Measurements from ENCODE around the gene CTPS1.

Gene CTPS1

GRCh38 chr1:40979241-40980067 lies at the start of gene CTPS1:
TSS of gene CTPS1 (plus strand) at chr1:40979696. CDS start at chr1:40983291, 3,595 bp downstream.
- no peak for DNase-seq (ENCODE audit: low read depth)

DNA sequence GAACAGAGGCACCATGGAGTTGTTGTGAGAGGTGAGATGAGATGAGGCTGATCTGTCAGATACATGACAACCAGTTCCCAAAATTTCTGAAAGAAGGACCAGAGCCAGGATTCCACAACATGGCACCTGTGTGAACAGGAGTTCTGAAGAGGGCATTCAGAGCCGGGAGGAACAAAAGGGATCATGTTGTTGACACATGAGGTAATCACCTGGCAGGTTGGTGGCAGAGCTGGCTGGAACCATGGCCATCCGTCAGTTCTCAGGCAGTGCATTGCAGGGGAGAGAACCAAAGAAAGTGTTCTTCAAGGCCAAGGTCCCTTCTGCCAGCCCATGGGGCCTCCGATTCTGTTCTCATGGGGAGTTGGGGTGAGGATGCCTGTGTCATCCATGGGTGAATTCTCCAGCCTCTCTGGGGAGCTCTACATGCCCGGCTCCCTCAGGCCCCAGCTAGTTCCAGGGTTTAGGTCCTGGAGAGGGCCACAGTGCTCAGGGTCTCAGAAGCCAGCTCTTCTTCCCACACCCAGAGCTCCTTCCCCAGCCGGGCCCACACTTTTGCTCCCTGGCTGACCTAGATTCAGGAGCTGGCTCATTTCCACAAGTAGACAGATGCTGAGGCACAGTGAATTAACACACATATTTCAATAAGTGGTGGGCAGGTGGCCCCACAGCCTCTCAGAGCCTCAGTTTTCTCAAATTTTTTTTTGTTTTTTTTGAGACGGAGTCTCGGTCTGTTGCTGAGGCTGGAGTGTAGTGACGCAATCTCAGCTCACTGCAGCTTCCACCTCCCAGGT lies 49.1 kb upstream of the CTPS1 start:
- no peak for DNase-seq (ENCODE audit: low read depth)

DNA sequence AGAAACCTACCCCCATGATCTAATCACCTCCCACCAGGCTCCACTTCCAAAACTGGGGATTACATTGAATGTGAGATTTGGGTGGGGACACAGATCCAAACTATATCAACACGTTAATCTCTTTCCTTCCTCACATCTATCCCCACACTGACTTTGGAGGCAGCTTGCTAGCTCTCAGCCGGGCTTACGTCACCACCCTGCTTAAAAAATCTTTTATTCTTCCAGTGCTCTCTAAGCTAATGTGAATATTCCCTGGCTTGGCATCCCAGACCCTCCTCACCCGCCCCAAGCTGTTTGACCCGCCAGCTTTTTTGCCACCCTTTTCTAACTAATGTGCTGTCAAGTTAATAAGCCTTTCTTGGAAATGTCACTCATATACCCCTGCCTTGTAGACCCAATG lies 47.9 kb upstream of the CTPS1 start:
- DNase-seq (ENCODE audit: low read depth) = no peak

GRCh38 chr1:40932006-40932405 lies 47.5 kb upstream of the CTPS1 start:
- DNase-seq (ENCODE audit: low read depth) = no peak

DNA sequence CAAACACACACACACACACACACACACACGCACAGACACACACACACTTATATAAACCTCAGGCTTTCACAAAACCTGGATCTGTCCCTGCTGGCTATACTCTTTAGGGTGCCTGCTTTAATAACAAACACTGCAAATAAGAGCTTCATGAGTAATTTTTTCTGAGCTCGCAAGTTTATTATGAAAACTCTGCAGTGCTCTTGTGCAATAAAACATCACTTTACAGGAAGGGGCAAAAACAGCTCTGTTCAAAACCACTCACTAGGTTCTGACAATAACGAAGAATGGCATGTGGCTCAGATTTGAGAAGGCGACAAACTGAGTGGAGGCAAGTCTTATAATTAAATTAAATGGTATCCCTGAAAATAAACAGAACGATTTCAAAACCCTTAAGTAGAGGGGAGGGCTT lies 42.6 kb upstream of the CTPS1 start:
- DNase-seq (ENCODE audit: low read depth) = no peak

- DNase-seq (ENCODE audit: low read depth) = no peak
Measured at GRCh38 chr1:40938393-40938792, 41.1 kb upstream of the CTPS1 start.

GRCh38 chr1:40939320-40940059 lies 40.0 kb upstream of the CTPS1 start:
- DNase-seq (ENCODE audit: low read depth) = no peak

DNA sequence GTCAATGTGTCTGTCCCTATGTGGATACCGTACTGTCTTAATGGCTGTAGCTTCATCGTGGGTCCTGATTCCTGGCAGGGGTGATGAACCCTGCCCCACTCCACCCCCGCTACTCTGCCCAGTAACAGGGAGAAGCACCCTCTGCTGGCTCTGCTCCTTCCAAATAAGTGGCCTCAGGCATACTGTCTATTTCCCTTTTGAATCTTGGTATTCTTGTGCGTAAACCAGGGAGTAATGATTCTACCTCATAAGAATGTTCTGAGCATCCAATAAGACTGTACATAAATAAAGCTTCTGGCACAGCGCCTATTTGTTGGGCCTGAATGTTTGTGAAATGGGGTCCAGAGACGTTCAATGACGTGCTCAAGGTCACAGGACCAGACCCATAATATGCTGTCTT lies 35.2 kb upstream of the CTPS1 start:
- peak; percentile 80 for DNase-seq (ENCODE audit: low read depth)

- DNase-seq (ENCODE audit: low read depth) = no peak
Measured at GRCh38 chr1:40944841-40945430, 34.6 kb upstream of the CTPS1 start.

GRCh38 chr1:40945491-40945973 lies 34.0 kb upstream of the CTPS1 start:
- DNase-seq (ENCODE audit: low read depth) = no peak

- DNase-seq (ENCODE audit: low read depth) = no peak
Measured at GRCh38 chr1:40948741-40949443, 30.6 kb upstream of the CTPS1 start.

- DNase-seq (ENCODE audit: low read depth) = no peak
Measured at GRCh38 chr1:40949563-40949962, 29.9 kb upstream of the CTPS1 start.

- no peak for DNase-seq (ENCODE audit: low read depth)
Measured at GRCh38 chr1:40951943-40952743, 27.4 kb upstream of the CTPS1 start.

DNA sequence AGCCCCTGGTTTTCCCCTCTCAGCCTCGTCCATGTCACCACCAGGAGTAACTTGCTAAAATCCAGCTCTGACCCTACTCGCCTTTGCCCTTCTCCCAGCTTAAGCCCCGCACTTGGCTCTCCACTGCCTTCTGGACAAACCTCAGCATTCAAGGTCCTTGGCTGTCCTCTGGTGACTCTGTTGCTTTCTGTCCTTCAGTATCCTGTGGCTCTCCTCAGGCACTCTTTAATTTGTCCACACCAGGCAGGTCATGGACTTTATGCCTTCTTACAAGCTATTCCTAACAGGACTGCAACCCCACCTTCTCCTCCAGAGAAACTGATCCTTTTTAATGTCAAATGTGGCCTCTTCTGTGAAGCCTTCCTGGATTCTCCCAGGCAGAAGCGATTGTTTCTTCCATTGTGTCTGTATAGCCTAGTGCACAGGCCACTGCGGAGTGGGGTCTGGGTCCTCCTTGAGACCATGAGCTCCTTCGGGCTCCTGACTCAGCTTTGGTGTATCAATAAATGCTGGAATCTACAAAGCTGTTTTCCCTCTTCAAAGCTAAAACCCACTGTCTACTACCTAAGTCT lies 26.7 kb upstream of the CTPS1 start:
- DNase-seq (ENCODE audit: low read depth) = no peak

DNA sequence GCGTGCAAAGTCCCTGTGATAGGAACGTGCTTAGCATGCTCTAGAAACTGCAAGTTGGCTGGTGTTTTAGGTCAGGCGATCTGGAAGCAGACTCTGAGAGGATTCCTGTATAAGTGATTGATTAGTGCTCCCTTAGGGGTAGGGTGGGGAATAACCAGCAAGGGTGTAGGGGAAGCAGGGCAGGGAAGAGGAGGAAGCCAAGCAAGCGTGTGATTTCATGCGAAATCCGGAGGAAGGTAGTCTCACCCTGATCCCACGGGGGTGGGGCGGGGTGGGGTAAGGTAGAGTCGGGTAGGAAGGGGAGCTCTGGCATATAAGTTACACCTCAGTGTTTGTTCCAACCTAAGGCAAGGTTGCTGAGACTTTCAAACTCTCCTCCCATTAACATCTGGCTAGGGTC lies 24.9 kb upstream of the CTPS1 start:
- no peak for DNase-seq (ENCODE audit: low read depth)

- DNase-seq (ENCODE audit: low read depth) = no peak
Measured at GRCh38 chr1:40955266-40955665, 24.2 kb upstream of the CTPS1 start.

- DNase-seq (ENCODE audit: low read depth) = no peak
Measured at GRCh38 chr1:40956407-40956806, 23.1 kb upstream of the CTPS1 start.

DNA sequence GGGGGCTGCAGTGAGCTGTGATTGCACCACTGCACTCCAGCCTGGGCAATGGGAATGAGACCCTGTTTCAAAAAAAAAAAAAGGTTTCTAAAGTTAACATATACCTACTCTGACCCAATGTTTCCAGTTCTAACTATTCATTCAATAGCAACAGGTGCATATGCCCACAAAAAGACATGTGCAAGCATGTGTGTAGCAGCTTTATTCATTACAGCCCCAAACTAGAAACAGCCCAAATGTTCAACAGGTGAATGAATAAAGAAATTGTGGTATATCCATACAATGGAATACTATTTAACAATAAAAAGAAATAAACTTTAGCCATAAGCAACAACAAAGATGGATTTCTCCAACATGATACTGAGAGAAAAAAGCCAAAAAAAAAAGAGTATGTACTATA lies 21.3 kb upstream of the CTPS1 start:
- DNase-seq (ENCODE audit: low read depth) = no peak

- no peak for DNase-seq (ENCODE audit: low read depth)
Measured at GRCh38 chr1:40965531-40965930, 14.0 kb upstream of the CTPS1 start.

DNA sequence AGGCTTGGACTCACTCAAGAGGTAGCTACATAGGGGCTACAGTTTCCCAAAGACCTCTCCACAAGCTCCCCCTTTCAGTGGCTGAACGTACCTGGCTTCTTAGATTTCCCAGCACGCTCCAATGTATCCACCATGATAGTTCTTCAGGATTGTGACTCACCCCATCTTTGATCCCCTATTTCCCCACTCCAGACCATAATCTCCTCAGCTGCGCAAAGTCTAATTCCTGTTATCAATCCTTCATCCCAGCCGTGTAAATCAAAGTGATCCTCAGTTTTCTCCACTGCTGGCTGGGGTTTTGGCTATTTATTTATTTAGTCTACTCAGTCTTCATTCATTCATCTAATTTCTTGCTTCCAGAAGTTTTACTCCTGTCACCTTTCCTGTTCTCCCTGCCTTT lies 13.1 kb upstream of the CTPS1 start:
- DNase-seq (ENCODE audit: low read depth) = no peak
